Loucy (cell line): ENCODE results near the gene SNAPC3.

Experiments used
- EZH2phosphoT487 ChIP-seq: fragments of 200-600 bp; IDR thresholded peaks from 2 replicates; pipeline ENCODE4 v1.6.1; 2018; ENCODE audit warnings: antibody characterized with exemption, mild to moderate bottlenecking, moderate library complexity, borderline replicate concordance
- TF ChIP-seq, protein P1 (sequence below): fragments of 200-600 bp; sonication (generic); conservative IDR thresholded peaks from 2 replicates; pipeline ENCODE4 v1.5.1; 2014; ENCODE audit warnings: mild to moderate bottlenecking, antibody characterized with exemption, low read length

DNA sequence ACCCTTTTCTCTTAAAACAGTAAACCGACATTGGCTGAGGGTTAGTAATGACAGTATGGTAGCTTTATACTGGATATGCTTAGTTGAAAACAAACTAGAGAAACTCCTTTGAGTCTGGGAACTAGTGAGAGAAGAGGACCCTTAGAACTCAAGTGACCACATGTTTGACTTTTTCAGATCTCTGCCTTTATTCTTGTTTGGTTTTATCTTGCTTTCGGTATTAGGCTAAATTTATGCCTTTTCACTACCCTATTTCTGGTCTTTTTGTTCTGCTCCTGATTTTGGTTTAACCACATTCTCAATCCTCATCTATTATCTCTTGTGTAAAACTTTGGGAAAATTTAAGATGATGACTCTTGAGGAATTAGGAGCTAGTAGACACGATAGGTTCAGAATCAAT lies 11.0 kb downstream of the SNAPC3 start:
- TF ChIP-seq, protein P1, sequence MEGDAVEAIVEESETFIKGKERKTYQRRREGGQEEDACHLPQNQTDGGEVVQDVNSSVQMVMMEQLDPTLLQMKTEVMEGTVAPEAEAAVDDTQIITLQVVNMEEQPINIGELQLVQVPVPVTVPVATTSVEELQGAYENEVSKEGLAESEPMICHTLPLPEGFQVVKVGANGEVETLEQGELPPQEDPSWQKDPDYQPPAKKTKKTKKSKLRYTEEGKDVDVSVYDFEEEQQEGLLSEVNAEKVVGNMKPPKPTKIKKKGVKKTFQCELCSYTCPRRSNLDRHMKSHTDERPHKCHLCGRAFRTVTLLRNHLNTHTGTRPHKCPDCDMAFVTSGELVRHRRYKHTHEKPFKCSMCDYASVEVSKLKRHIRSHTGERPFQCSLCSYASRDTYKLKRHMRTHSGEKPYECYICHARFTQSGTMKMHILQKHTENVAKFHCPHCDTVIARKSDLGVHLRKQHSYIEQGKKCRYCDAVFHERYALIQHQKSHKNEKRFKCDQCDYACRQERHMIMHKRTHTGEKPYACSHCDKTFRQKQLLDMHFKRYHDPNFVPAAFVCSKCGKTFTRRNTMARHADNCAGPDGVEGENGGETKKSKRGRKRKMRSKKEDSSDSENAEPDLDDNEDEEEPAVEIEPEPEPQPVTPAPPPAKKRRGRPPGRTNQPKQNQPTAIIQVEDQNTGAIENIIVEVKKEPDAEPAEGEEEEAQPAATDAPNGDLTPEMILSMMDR = no peak
- TF ChIP-seq EZH2phosphoT487 = no peak
